K562 (cell line): ENCODE measurements around the gene ZNF490. TPM values are rescaled to one million over a fixed set of nuclear protein-coding genes. Genes with fewer than 3 reads are reported as not detected.

Source experiments
- ATAC-seq: fragments of 200-7000 bp; cut with Tn5 transposase; 3 replicates; pipeline ENCODE4 v1.9.1; 2020; ENCODE audit warnings: moderate library complexity
- BruUV-seq: library from RNA; stranded (reverse); fragments of 400-500 nt; replicated peaks from 2 replicates; lab custom pipeline; 2021; lab: Mats Ljungman, UMichigan
- CTCF ChIA-PET: fragments of 300-600 bp; formaldehyde crosslinking; extraction: SDS; loops from one replicate; lab custom pipeline; 2021; ENCODE audit warnings: low intra/inter-chr PET ratio; lab: Yijun Ruan, JAX
- POLR2A ChIA-PET: fragments of 300-600, 350-650 bp; sonication (Branson Sonifier 250); formaldehyde crosslinking; extraction: SDS; loops from one replicate; lab custom pipeline; 2021; ENCODE audit warnings: antibody characterized with exemption, inconsistent platforms; lab: Yijun Ruan, JAX
- DNase-seq, 4 experiments: peaks; one replicate each; pipeline versions ENCODE4 v3.0.0 to v3.0.0-alpha.2; 2011 to 2018; ENCODE audit warnings: low spot score in 3 of 4, mixed read lengths in 3 of 4; ENCODE audit errors: extremely low read depth in 1 of 4
- FAIRE-seq: peaks from 2 replicates; lab custom pipeline; 2011; peaks lifted over from hg19 to GRCh38; lab: Jason Lieb, UNC
- H2AFZ ChIP-seq: 2 replicates; pipeline ENCODE4 v1.6.0; 2011; ENCODE audit warnings: low read depth, low read length, control low read depth, inconsistent platforms
- H3K27ac ChIP-seq: fragments of 200-600 bp; 3 replicates; pipeline ENCODE4 v1.8.0; 2011; ENCODE audit warnings: low read depth, mild to moderate bottlenecking, control low read depth, inconsistent platforms, low read length, moderate library complexity, mixed read lengths; ENCODE audit errors: extremely low read depth
- H3K27me3 ChIP-seq, 2 experiments: fragments of 300-600 bp in 1 of 2; 2 replicates in 1 of 2; 3 replicates in 1 of 2; pipeline versions ENCODE4 v1.6.0 to v1.8.0; 2011; ENCODE audit warnings: inconsistent platforms in 2 of 2, low read length in 2 of 2, mild to moderate bottlenecking in 1 of 2, mixed read lengths in 1 of 2, moderate library complexity in 1 of 2; ENCODE audit not compliant: control insufficient read depth in 2 of 2, insufficient read depth in 2 of 2
- H3K36me3 ChIP-seq: fragments of 300-600 bp; 3 replicates; pipeline ENCODE4 v1.8.0; 2011; ENCODE audit warnings: mild to moderate bottlenecking, low read length, inconsistent platforms; ENCODE audit not compliant: control insufficient read depth, insufficient read depth
- H3K4me1 ChIP-seq, 2 experiments: fragments of 200-600 bp in 1 of 2; replicated peaks in 1 of 2; 2 replicates in 1 of 2; 3 replicates in 1 of 2; pipeline versions ENCODE4 v1.5.1 to v1.8.0; 2011; ENCODE audit warnings: inconsistent platforms in 2 of 2, low read length in 2 of 2, mild to moderate bottlenecking in 1 of 2, mixed read lengths in 1 of 2, moderate library complexity in 1 of 2; ENCODE audit not compliant: control insufficient read depth in 2 of 2, insufficient read depth in 2 of 2
- H3K4me2 ChIP-seq: 2 replicates; pipeline ENCODE4 v1.6.1; 2011; ENCODE audit warnings: low read length, control low read depth, inconsistent platforms, mixed read lengths; ENCODE audit not compliant: insufficient read depth
- H3K4me3 ChIP-seq: fragments of 200-600 bp; sonication (generic), shearing (Covaris generic); 2 replicates; pipeline ENCODE4 v1.5.1; 2016; ENCODE audit warnings: control low read depth, inconsistent platforms
- H3K79me2 ChIP-seq: fragments of 200-600 bp; 3 replicates; pipeline ENCODE4 v1.8.0; 2011; ENCODE audit warnings: low read length, inconsistent platforms; ENCODE audit not compliant: control insufficient read depth, insufficient read depth
- H3K9ac ChIP-seq, 2 experiments: 2 replicates each; pipeline versions ENCODE4 v1.6.0 to v1.6.1; 2011; ENCODE audit warnings: low read depth in 2 of 2, low read length in 2 of 2, control low read depth in 1 of 2, inconsistent platforms in 1 of 2, mild to moderate bottlenecking in 1 of 2, mixed read lengths in 1 of 2; ENCODE audit not compliant: insufficient read depth in 1 of 2
- H3K9me1 ChIP-seq: one replicate; pipeline ENCODE4 v1.6.0; 2011; ENCODE audit warnings: inconsistent platforms, mild to moderate bottlenecking, low read length, moderate library complexity; ENCODE audit not compliant: control insufficient read depth, insufficient read depth
- H3K9me3 ChIP-seq: replicated peaks from 2 replicates; pipeline ENCODE4 v1.5.1; 2011; ENCODE audit warnings: low read depth, low read length, inconsistent platforms; ENCODE audit not compliant: control insufficient read depth, insufficient read depth
- H4K20me1 ChIP-seq: replicated peaks from 2 replicates; pipeline ENCODE4 v1.6.1; 2011; ENCODE audit warnings: low read length, inconsistent platforms, mixed read lengths; ENCODE audit not compliant: control insufficient read depth, insufficient read depth
- BRCA1 ChIP-seq, 2 experiments: fragments of 450-650 bp in 1 of 2; sonication (generic) in 1 of 2; formaldehyde crosslinking in 1 of 2; IDR thresholded peaks; 2 replicates each; pipeline versions ENCODE4 v1.5.0 to v1.6.1; 2017 to 2020; ENCODE audit warnings: mild to moderate bottlenecking in 1 of 2, missing genetic modification reagents in 1 of 2
- CREBBP ChIP-seq: IDR thresholded peaks from one replicate; pipeline ENCODE4 v1.6.1; 2012; ENCODE audit warnings: low read depth, mild to moderate bottlenecking, control low read depth, inconsistent platforms, low read length
- FOXK2 ChIP-seq, 2 experiments: fragments of 450-650 bp; IDR thresholded peaks in 1 of 2; conservative IDR thresholded peaks in 1 of 2; 2 replicates each; pipeline ENCODE4 v1.6.1; 2016; ENCODE audit warnings: low read depth in 2 of 2, mild to moderate bottlenecking in 1 of 2
- GTF3C2 ChIP-seq: IDR thresholded peaks from 3 replicates; pipeline ENCODE4 v1.6.1; 2011; ENCODE audit warnings: borderline replicate concordance, mild to moderate bottlenecking, moderate library complexity; ENCODE audit not compliant: insufficient read length; ENCODE audit errors: extremely low read depth
- KDM5B ChIP-seq: fragments of 200-600 bp; sonication (generic); IDR thresholded peaks from 2 replicates; pipeline ENCODE4 v1.6.1; 2012; ENCODE audit warnings: low read depth, mild to moderate bottlenecking, moderate library complexity, low read length, control low read depth, inconsistent platforms; ENCODE audit not compliant: insufficient replicate concordance
- LCOR ChIP-seq: sonication (generic); formaldehyde crosslinking; IDR thresholded peaks from 2 replicates; pipeline ENCODE4 v1.8.0; 2022; ENCODE audit warnings: mild to moderate bottlenecking, missing genetic modification reagents
- MBD2 ChIP-seq: sonication (generic); IDR thresholded peaks from 2 replicates; pipeline ENCODE4 v1.6.1; 2016; ENCODE audit warnings: low read depth, borderline replicate concordance
- NELFE ChIP-seq: IDR thresholded peaks from 2 replicates; pipeline ENCODE4 v1.6.1; 2011; ENCODE audit warnings: mild to moderate bottlenecking; ENCODE audit not compliant: insufficient read depth, insufficient read length
- SOX6 ChIP-seq: fragments of 450-650 bp; IDR thresholded peaks from 2 replicates; pipeline ENCODE4 v1.6.1; 2014; ENCODE audit warnings: mild to moderate bottlenecking
- TRIM24 ChIP-seq, 2 experiments: fragments of 450-650 bp; IDR thresholded peaks; 2 replicates each; pipeline ENCODE4 v1.6.1; 2016
- TRIM28 ChIP-seq: fragments of 450-650 bp; IDR thresholded peaks from 2 replicates; pipeline ENCODE4 v1.6.1; 2017
- ZNF57 ChIP-seq: fragments of 450-650 bp; formaldehyde crosslinking; IDR thresholded peaks from 2 replicates; pipeline ENCODE4 v1.4.0; 2020; ENCODE audit warnings: mild to moderate bottlenecking, moderate library complexity
- ZNF609 ChIP-seq: sonication (generic); formaldehyde crosslinking; IDR thresholded peaks from 2 replicates; pipeline ENCODE4 v1.8.1; 2023; ENCODE audit warnings: missing genetic modification reagents, mild to moderate bottlenecking, borderline replicate concordance
- WGBS: fragments of 100-300 bp; shearing (Covaris generic); methylation state at CpG from one replicate; pipeline ENCODE4 v1.1.6; 2016; ENCODE audit warnings: low coverage, mixed read lengths; ENCODE audit not compliant: insufficient coverage; ENCODE audit errors: missing lambda C conversion rate; 5-methylcytosine and 5-hydroxymethylcytosine counted together
- in situ Hi-C: fragments of 300-500 bp; cut with MboI; formaldehyde crosslinking; loops from 4 replicates; pipeline ENCODE4 v1.15.0; 2018; ENCODE audit warnings: inconsistent platforms, mixed read lengths
- intact Hi-C: fragments of 100-400 bp; cut with micrococcal nuclease; formaldehyde crosslinking; loops from 2 replicates; pipeline ENCODE4 v1.14.2; 2022
- polyA plus RNA-seq, 8 experiments: library from polyadenylated mRNA; depleted of rRNA in 4 of 8; stranded (reverse) in 5 of 8; unstranded in 3 of 8; fragments of >200 nt; fragmentation: Nextera tagmentation in 2 of 8; fragmentation: Illumina TruSeq in 1 of 8; extraction: Ambion mirVana in 2 of 8; extraction: Trizol in 1 of 8; gene quantifications; 2 replicates each; pipeline versions ENCODE4 v1.2.1 to v1.2.3, GENCODE V29; 2011 to 2014; ENCODE audit warnings: inconsistent platforms in 1 of 8, missing spikeins in 1 of 8
- total RNA-seq, 7 experiments: library from RNA; depleted of rRNA in 6 of 7; stranded (reverse); fragments of >200 nt in 6 of 7; fragmentation: Illumina TruSeq in 2 of 7; extraction: Trizol in 2 of 7; gene quantifications; 2 replicates each; pipeline versions ENCODE4 v1.2.1 to v1.2.3, GENCODE V29; 2011 to 2021; ENCODE audit warnings: low replicate concordance in 1 of 7

ZNF490 gene
- total and polyA plus RNA-seq, 9 of the 15 experiments (the other 6 are each of a cell fraction or from before 2014, with no cell fraction given) = 0.90 to 8.3 (median 4.4) TPM

GRCh38 chr19:12545267-12545666 lies 65.3 kb downstream of the ZNF490 start (continued):
- TF ChIP-seq ZNF609 (CRISPR knock-in tag) (no peak), FOXK2 (conservative IDR thresholded peaks at IDR 0.05 in 1 of 2, IDR thresholded peaks at IDR 0.05 in 1 of 2; ENCODE audit: low read depth in 2 of 2) (peak; percentile 48 to 58; a peak in 1 of 4 replicates), TRIM24 (IDR thresholded peaks at IDR 0.05) (0 out of 4 replicates have a peak, but pooled peaks have one; percentile 8 to 21)

GRCh38 chr19:12544401-12544876 lies 66.2 kb downstream of the ZNF490 start:
- FAIRE-seq (peak; percentile 98), ATAC-seq (peak; percentile 92), DNase-seq (peak; percentile 69 to 99 (median 80))
- peaks cover 52% of the 10 kb centered on the region for H3K9me3 ChIP-seq
- peak overlapping the region; percentile 95 for H3K27ac ChIP-seq
- H3K4me1 ChIP-seq = peaks cover 26 to 33% of the 10 kb centered on the region in 2 experiments
- no peak overlapping the region; the same call in 1 of the 2 replicates for H3K4me3 ChIP-seq
- in situ Hi-C loops = no loop called here
- no peaks in the 10 kb centered on the region for H3K9me1 ChIP-seq
- H3K36me3 ChIP-seq = peaks cover 54% of the 10 kb centered on the region
- H4K20me1 ChIP-seq = no peaks in the 10 kb centered on the region
- WGBS = 0% methylated on average over 5 of the region's 5 CpGs
- H2AFZ ChIP-seq = peak overlapping the region; percentile 44
- H3K27me3 ChIP-seq = no peaks in the 10 kb centered on the region
- intact Hi-C loops = no loop called here
- peak overlapping the region; percentile 81 for H3K4me2 ChIP-seq
- BruUV-seq = no TSS peak
- ChIA-PET CTCF (no interaction called here), POLR2A (no interaction called here)
- peaks cover 64% of the 10 kb centered on the region for H3K79me2 ChIP-seq
- H3K9ac ChIP-seq = peak overlapping the region in 1 of 2 experiments; percentile 62; a peak in 2 of 4 replicates
- TF ChIP-seq KDM5B = no peak
- TF ChIP-seq CREBBP = no peak
- no peak for TF ChIP-seq ZNF57
- TF ChIP-seq MBD2 = peak; percentile 87
- peak; percentile 94 for TF ChIP-seq SOX6
- no peak for TF ChIP-seq NELFE
- no peak for TF ChIP-seq GTF3C2
- no peak; the same call in 1 of the 2 replicates for TF ChIP-seq TRIM28
- no peak for TF ChIP-seq BRCA1 (IDR thresholded peaks at IDR 0.05)
- TF ChIP-seq BRCA1 (CRISPR knock-in tag; IDR thresholded peaks at IDR 0.05) = no peak
- no peak for TF ChIP-seq LCOR (CRISPR knock-in tag)
